HG03521 (cell line): ENCODE data around the gene LRRC4.

Experiments
- ATAC-seq: cut with Tn5 transposase; IDR thresholded peaks from one replicate; pipeline ENCODE4 v1.9.1; 2021; ENCODE audit warnings: mild to moderate bottlenecking, moderate library complexity; ENCODE audit not compliant: unreplicated experiment

The LRRC4 gene, protein sequence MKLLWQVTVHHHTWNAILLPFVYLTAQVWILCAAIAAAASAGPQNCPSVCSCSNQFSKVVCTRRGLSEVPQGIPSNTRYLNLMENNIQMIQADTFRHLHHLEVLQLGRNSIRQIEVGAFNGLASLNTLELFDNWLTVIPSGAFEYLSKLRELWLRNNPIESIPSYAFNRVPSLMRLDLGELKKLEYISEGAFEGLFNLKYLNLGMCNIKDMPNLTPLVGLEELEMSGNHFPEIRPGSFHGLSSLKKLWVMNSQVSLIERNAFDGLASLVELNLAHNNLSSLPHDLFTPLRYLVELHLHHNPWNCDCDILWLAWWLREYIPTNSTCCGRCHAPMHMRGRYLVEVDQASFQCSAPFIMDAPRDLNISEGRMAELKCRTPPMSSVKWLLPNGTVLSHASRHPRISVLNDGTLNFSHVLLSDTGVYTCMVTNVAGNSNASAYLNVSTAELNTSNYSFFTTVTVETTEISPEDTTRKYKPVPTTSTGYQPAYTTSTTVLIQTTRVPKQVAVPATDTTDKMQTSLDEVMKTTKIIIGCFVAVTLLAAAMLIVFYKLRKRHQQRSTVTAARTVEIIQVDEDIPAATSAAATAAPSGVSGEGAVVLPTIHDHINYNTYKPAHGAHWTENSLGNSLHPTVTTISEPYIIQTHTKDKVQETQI

DNA sequence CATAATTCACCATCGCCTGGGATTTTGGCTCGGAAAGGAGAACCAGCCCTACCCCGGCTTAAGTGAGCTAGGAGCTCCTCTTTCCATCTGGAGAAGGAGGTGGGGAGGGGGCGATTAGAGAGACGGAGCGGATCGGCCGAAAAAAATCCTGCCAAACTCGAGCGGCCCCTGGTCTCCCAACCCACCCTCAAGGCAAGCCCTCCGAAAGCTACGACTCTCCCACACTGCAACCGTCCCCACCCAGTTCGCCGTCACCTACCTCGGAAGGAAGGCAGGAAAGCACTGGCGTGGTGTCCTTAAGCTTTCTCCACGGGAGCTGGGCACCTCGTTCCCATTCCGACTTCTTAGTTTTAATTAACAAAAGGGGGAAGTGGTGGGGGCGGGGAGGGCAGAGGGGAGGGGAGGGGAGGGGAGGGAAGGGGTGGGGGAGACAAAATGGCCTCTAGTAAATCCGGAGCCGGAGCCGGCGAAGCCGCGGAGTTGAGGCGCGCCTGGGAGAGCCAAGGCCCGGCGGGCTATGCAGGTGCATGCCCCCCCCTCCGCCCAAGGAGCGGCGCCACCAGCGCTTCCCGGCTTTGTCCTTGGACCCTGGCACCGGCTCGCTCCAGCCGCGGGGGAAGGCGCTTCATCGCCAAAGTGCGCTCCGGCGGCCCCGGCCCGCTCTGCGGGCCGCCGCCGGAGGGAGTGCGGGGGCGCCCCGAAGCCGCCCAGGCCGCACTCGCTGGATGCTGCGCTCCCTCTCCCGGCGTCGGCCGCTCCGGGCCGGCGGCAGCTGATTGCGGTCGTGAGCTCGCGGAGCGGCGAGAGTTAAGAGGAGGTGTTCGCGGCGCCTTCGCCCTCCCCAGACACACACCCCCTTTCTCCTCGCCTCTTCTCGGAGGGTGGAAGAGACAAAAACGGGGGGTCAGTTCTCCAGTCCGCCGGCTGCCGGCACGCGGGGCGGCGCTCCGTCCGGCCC lies at the start of gene LRRC4:
TSS of gene LRRC4 (minus strand) at position 784 of the 958 bp plus-strand sequence. CDS start 797 bp downstream, outside the sequence.
- ATAC-seq: peak; percentile 33

DNA sequence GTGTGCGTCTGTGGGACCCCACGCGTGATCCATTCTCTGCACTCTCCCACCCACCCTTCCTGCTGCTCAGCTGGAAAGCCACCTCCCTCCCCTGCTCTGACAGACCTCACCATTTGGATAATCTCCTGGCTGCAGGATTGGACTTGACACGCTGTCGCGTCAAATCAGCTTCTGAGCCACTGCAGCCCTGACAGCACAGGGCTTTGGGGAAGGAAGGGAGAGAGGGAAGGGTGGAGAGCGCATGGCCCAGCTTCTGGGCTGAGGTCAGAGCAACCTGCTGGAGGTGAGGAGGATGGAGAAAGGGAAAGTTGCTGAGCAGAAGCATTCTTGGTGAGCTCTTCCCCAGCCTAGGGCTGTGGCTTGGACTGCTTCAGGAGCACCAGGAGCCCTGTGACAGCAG lies 48.9 kb upstream of the LRRC4 start:
- ATAC-seq: no peak

GRCh38 chr7:128078309-128078708 lies 47.1 kb upstream of the LRRC4 start:
- ATAC-seq: no peak

- ATAC-seq: no peak
These were observed 45.6 kb upstream of the LRRC4 start for GRCh38 chr7:128076796-128077271.

- ATAC-seq: no peak
These were observed 45.1 kb upstream of the LRRC4 start for GRCh38 chr7:128076196-128076795.

- no peak for ATAC-seq
These were observed 44.2 kb upstream of the LRRC4 start for GRCh38 chr7:128075242-128076095.

DNA sequence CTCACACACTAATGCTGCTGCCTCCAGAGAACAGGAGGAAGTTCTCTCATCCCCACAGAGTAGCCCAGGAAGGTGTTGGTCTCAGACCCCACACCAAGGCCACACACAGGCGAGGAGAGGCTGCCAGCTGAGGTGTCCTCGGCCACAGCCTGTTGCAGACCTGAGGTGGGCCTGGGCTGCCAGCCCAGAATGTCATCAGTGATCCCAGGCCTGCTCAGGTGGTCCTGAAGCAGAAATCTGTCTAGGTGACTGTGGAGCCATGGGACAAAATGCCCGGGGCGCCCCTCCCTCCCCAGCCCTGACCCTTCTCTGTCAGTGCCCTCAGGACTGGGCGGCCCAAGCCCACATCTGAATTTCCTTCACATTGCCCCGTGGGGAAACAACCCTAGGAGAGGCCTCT lies 43.5 kb upstream of the LRRC4 start:
- no peak for ATAC-seq

DNA sequence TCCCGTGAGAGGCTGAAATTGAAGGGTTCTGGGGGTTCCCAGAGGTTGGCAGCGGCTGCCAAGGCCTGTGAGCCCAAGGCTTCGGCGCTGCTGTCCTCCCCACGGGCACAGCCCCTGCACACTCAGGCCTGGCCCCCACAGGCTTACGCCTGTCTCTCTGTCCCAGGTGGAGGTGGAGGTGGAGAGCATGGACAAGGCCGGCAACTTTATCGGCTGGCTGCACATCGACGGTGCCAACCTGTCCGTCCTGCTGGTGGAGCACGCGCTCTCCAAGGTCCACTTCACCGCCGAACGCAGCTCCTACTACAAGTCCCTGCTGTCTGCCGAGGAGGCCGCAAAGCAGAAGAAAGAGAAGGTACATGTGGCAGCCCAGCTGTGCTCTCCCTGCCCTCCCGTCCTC lies 43.1 kb upstream of the LRRC4 start:
- no peak for ATAC-seq

GRCh38 chr7:128073671-128074310 lies 42.6 kb upstream of the LRRC4 start:
- ATAC-seq: no peak

GRCh38 chr7:128071801-128072200 lies 40.6 kb upstream of the LRRC4 start:
- no peak for ATAC-seq

GRCh38 chr7:128071376-128071775 lies 40.1 kb upstream of the LRRC4 start:
- no peak for ATAC-seq

- ATAC-seq: no peak
These were observed 38.4 kb upstream of the LRRC4 start for GRCh38 chr7:128069373-128070364.

DNA sequence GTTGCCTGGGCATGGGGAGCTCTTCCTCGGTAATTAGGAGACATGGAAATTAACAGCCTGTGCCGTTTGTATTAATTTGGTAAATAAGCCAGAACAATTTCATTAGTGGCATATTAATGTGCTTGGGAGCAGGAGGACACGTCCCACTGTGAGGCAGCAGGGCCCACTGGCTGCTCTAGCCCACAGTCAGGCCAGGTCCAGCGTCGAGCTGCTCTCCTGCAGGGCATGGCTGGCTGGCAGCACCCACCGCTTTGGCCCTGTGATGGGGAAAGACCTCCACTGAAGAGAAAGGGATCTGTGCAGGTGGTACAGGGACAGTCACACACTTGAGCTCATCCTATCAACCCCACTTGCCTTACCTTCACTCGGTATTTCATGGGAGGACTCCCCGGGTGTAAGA lies 37.5 kb upstream of the LRRC4 start:
- no peak for ATAC-seq

- ATAC-seq: no peak
These were observed 36.7 kb upstream of the LRRC4 start for GRCh38 chr7:128067983-128068382.

- no peak for ATAC-seq
These were observed 35.6 kb upstream of the LRRC4 start for GRCh38 chr7:128066858-128067257.

DNA sequence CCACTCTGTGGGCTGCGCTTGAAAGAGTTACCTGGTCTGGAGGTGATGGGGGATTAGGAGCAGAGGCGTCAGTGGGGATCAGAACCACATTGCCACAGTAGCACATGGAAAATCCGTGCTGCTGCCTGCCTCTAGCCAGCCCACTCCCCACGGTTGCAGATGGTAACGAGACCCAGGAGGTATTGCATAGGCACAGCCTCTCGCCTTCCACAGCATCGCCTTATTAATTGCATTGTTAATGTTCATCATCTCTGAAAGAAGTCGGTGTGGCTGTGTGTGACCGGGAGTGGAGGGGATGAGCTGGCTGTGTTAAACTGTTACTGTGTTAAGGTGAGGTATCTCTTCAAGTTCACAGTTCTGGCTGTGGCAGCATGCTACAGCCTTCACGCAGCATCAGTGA lies 35.2 kb upstream of the LRRC4 start:
- ATAC-seq: no peak

GRCh38 chr7:128065872-128066271 lies 34.6 kb upstream of the LRRC4 start:
- ATAC-seq: no peak

DNA sequence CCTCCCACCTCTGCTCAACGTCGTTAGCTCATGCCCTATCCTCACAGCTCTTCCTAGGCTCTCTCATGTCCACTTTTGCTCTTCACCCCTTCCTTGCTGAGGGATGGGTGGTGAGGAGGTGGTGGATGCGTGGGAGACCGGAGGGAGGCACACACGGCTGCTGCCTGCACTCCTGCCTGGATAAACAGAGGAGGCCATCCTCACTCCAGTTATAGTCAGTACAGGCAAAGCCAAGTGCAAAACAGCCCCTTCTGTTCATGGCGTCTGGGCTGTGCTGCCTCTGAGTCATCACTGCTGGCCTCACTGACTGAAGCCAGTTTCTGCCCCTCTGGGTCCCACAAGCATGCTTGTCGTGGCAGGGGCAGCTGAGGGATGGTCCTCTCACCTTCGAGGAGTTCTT lies 31.9 kb upstream of the LRRC4 start:
- ATAC-seq: no peak
